HEK293 (cell line): ENCODE measurements around the gene SEZ6L.

Experiments
- BCL11B ChIP-seq: fragments of 450-650 bp; formaldehyde crosslinking; IDR thresholded peaks from 2 replicates; pipeline ENCODE4 v1.5.1; 2016; ENCODE audit warnings: low read depth, missing biosample characterization, missing genetic modification characterization
- CTCF ChIP-seq: fragments of 450-650 bp; formaldehyde crosslinking; IDR thresholded peaks from 2 replicates; pipeline ENCODE4 v1.5.1; 2016; ENCODE audit warnings: missing biosample characterization, missing genetic modification characterization
- KLF1 ChIP-seq: fragments of 450-650 bp; formaldehyde crosslinking; IDR thresholded peaks from 2 replicates; pipeline ENCODE4 v1.5.1; 2016; ENCODE audit warnings: missing biosample characterization, missing genetic modification characterization
- ZBTB7A ChIP-seq: fragments of 450-650 bp; formaldehyde crosslinking; IDR thresholded peaks from 2 replicates; pipeline ENCODE4 v1.5.1; 2016; ENCODE audit warnings: low read depth, missing biosample characterization, missing genetic modification characterization
- ZNF133 ChIP-seq: fragments of 450-650 bp; formaldehyde crosslinking; IDR thresholded peaks from 2 replicates; pipeline ENCODE4 v1.5.1; 2016; ENCODE audit warnings: missing biosample characterization, missing genetic modification characterization
- ZNF140 ChIP-seq: fragments of 450-650 bp; formaldehyde crosslinking; IDR thresholded peaks from 2 replicates; pipeline ENCODE4 v1.5.1; 2016; ENCODE audit warnings: missing biosample characterization, missing genetic modification characterization
- ZNF175 ChIP-seq: fragments of 450-650 bp; formaldehyde crosslinking; IDR thresholded peaks from 2 replicates; pipeline ENCODE4 v1.5.1; 2016; ENCODE audit warnings: missing biosample characterization, missing genetic modification characterization
- ZNF501 ChIP-seq: fragments of 450-650 bp; formaldehyde crosslinking; IDR thresholded peaks from 2 replicates; pipeline ENCODE4 v1.5.1; 2016; ENCODE audit warnings: missing biosample characterization, missing genetic modification characterization
- ZNF837 ChIP-seq: fragments of 450-650 bp; formaldehyde crosslinking; IDR thresholded peaks from 2 replicates; pipeline ENCODE4 v1.5.1; 2016; ENCODE audit warnings: missing biosample characterization, missing genetic modification characterization
- TF ChIP-seq, protein P1 (sequence below): fragments of 450-650 bp; formaldehyde crosslinking; IDR thresholded peaks from 2 replicates; pipeline ENCODE4 v1.5.1; 2016; ENCODE audit warnings: missing biosample characterization, missing genetic modification characterization

- TF ChIP-seq ZNF175 (tag by site-specific recombination) (no peak), ZNF501 (no peak), KLF1 (no peak), ZNF837 (no peak), BCL11B (tag by site-specific recombination) (no peak), ZBTB7A (tag by site-specific recombination) (no peak), CTCF (no peak), ZNF140 (no peak), ZNF133 (no peak)
- TF ChIP-seq, protein P1, sequence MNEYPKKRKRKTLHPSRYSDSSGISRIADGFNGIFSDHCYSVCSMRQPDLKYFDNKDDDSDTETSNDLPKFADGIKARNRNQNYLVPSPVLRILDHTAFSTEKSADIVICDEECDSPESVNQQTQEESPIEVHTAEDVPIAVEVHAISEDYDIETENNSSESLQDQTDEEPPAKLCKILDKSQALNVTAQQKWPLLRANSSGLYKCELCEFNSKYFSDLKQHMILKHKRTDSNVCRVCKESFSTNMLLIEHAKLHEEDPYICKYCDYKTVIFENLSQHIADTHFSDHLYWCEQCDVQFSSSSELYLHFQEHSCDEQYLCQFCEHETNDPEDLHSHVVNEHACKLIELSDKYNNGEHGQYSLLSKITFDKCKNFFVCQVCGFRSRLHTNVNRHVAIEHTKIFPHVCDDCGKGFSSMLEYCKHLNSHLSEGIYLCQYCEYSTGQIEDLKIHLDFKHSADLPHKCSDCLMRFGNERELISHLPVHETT (tag by site-specific recombination), result no peak
Observed at GRCh38 chr22:26416670-26417276, 247.5 kb downstream of the SEZ6L start.
